Epithelial cell of proximal tubule (primary cell): ENCODE data around the gene ITIH6. TPM values are rescaled to one million over a fixed set of nuclear protein-coding genes. Genes with fewer than 3 reads are reported as not detected.
"Not testable (repeated sequence)": the region's sequence is repeated elsewhere in the genome, so short reads cannot be mapped to it uniquely, and the experiment has no call there.

ENCODE experiments used
- DNase-seq: peaks from one replicate; pipeline ENCODE4 v3.0.0-alpha.2; 2011; ENCODE audit warnings: low read depth
- H3K4me3 ChIP-seq: 2 replicates; pipeline ENCODE4 v1.5.1; 2011; ENCODE audit warnings: low read depth, mild to moderate bottlenecking, low read length
- CTCF ChIP-seq: conservative IDR thresholded peaks from 2 replicates; pipeline ENCODE4 v1.5.1; 2012; ENCODE audit warnings: low read depth, mild to moderate bottlenecking, low read length
- total RNA-seq: library from RNA; depleted of rRNA; stranded (reverse); fragments of >200 nt; gene quantifications from 2 replicates; pipeline ENCODE4 v1.2.3, GENCODE V29; 2015

ITIH6 gene
- total RNA-seq: not detected in 2 replicates

GRCh38 chrX:54798137-54798536 is at the start of gene ITIH6:
TSS of gene ITIH6 (minus strand) at chrX:54798255. CDS start at chrX:54798210, 45 bp downstream.
- TF ChIP-seq CTCF: no peak
- no peak for DNase-seq
- H3K4me3 ChIP-seq: no peak within 1 kb of the TSS

GRCh38 chrX:54847700-54848099 is 49.6 kb upstream of the ITIH6 start:
- H3K4me3 ChIP-seq, DNase-seq: not testable (repeated sequence)

- H3K4me3 ChIP-seq: no peak overlapping the region
- no peak for TF ChIP-seq CTCF
- no peak for DNase-seq
Observed at GRCh38 chrX:54843050-54843449, 45.0 kb upstream of the ITIH6 start.

- no peak for TF ChIP-seq CTCF
- no peak for DNase-seq
- no peak overlapping the region for H3K4me3 ChIP-seq
Observed at GRCh38 chrX:54842607-54843006, 44.6 kb upstream of the ITIH6 start.

- H3K4me3 ChIP-seq, DNase-seq: not testable (repeated sequence)
Observed at GRCh38 chrX:54841184-54841874, 43.3 kb upstream of the ITIH6 start.

GRCh38 chrX:54838583-54838982 is 40.5 kb upstream of the ITIH6 start:
- DNase-seq: no peak

GRCh38 chrX:54826598-54826997 is 28.5 kb upstream of the ITIH6 start:
- no peak overlapping the region for H3K4me3 ChIP-seq
- no peak for TF ChIP-seq CTCF
- no peak for DNase-seq

More at GRCh38 chrX:54838583-54838982, 40.5 kb upstream of the ITIH6 start:
- H3K4me3 ChIP-seq: no peak overlapping the region
- no peak for TF ChIP-seq CTCF

- H3K4me3 ChIP-seq: no peak overlapping the region
- TF ChIP-seq CTCF: peak; percentile 19
- DNase-seq: no peak
Observed at GRCh38 chrX:54825716-54826438, 27.8 kb upstream of the ITIH6 start.
